Measurements from ENCODE around the gene DYRK1A. TPM values are rescaled to one million over a fixed set of nuclear protein-coding genes. Genes with fewer than 3 reads are reported as not detected.

Gene DYRK1A
- polyA plus RNA-seq, 1 donor from 2014 or later = 94.8 TPM

- Histone ChIP-seq H3K79me2 (replicated peaks; ENCODE audit: insufficient read depth, low read length) (peaks cover 96% of the 10 kb centered on the region), H4K20me1 (ENCODE audit: insufficient read depth) (peaks cover 3% of the 10 kb centered on the region), H3K36me3 (ENCODE audit: insufficient read depth, low read length) (no peaks in the 10 kb centered on the region), H3K9ac (ENCODE audit: low read length) (no peak overlapping the region), H3K9me3 (ENCODE audit: low read length) (no peaks in the 10 kb centered on the region), H3K4me3 (ENCODE audit: low read length) (no peak overlapping the region), H3K27ac (ENCODE audit: low read length) (no peak overlapping the region), H3K9me2 (ENCODE audit: insufficient read depth, low read length) (no peaks in the 10 kb centered on the region), H3F3A (ENCODE audit: insufficient read depth, low read length, poor library complexity, severe bottlenecking) (no peaks in the 10 kb centered on the region), H3K27me3 (ENCODE audit: insufficient read depth, low read depth, low read length) (no peaks in the 10 kb centered on the region), H2AFZ (ENCODE audit: low read depth, low read length) (no peak overlapping the region), H3K4me2 (ENCODE audit: low read length) (no peak overlapping the region)
- TF ChIP-seq CTCF (IDR thresholded peaks at IDR 0.05; ENCODE audit: poor library complexity, severe bottlenecking) (no peak), MXI1 (conservative IDR thresholded peaks at IDR 0.05; ENCODE audit: poor library complexity, severe bottlenecking) (no peak), EP300 (conservative IDR thresholded peaks at IDR 0.05; ENCODE audit: poor library complexity, severe bottlenecking) (no peak), SMC3 (conservative IDR thresholded peaks at IDR 0.05; ENCODE audit: poor library complexity) (no peak), TAF1 (IDR thresholded peaks at IDR 0.05; ENCODE audit: low read depth) (no peak)
These were observed 48.0 kb downstream of the DYRK1A start for GRCh38 chr21:37414292-37415253.

- Histone ChIP-seq H3K9me2 (ENCODE audit: insufficient read depth, low read length) (no peaks in the 10 kb centered on the region), H3K79me2 (replicated peaks; ENCODE audit: insufficient read depth, low read length) (peaks cover 97% of the 10 kb centered on the region), H3K27ac (ENCODE audit: low read length) (no peak overlapping the region), H3K9ac (ENCODE audit: low read length) (no peak overlapping the region), H2AFZ (ENCODE audit: low read depth, low read length) (no peak overlapping the region), H3K27me3 (ENCODE audit: insufficient read depth, low read depth, low read length) (no peaks in the 10 kb centered on the region), H3K36me3 (ENCODE audit: insufficient read depth, low read length) (no peaks in the 10 kb centered on the region), H4K20me1 (ENCODE audit: insufficient read depth) (peaks cover 3% of the 10 kb centered on the region), H3K4me2 (ENCODE audit: low read length) (no peak overlapping the region), H3K9me3 (ENCODE audit: low read length) (no peaks in the 10 kb centered on the region), H3K4me3 (ENCODE audit: low read length) (no peak overlapping the region), H3F3A (ENCODE audit: insufficient read depth, low read length, poor library complexity, severe bottlenecking) (no peaks in the 10 kb centered on the region)
- TF ChIP-seq SMC3 (conservative IDR thresholded peaks at IDR 0.05; ENCODE audit: poor library complexity) = no peak
- no peak for TF ChIP-seq RAD21 (conservative IDR thresholded peaks at IDR 0.05)
- TF ChIP-seq REST (IDR thresholded peaks at IDR 0.05; ENCODE audit: borderline replicate concordance) = no peak
- no peak for TF ChIP-seq POLR2AphosphoS5 (IDR thresholded peaks at IDR 0.05)
- no peak for TF ChIP-seq CTCF (IDR thresholded peaks at IDR 0.05; ENCODE audit: poor library complexity, severe bottlenecking)
- no peak for TF ChIP-seq EP300 (conservative IDR thresholded peaks at IDR 0.05; ENCODE audit: poor library complexity, severe bottlenecking)
- no peak for TF ChIP-seq TAF1 (IDR thresholded peaks at IDR 0.05; ENCODE audit: low read depth)
- TF ChIP-seq EZH2 (IDR thresholded peaks at IDR 0.05; ENCODE audit: borderline replicate concordance, insufficient read depth, low read length, poor library complexity, severe bottlenecking) = no peak
- no peak for TF ChIP-seq MXI1 (conservative IDR thresholded peaks at IDR 0.05; ENCODE audit: poor library complexity, severe bottlenecking)
These were observed 49.4 kb downstream of the DYRK1A start for GRCh38 chr21:37415939-37416338.
